Raji (cell line): ENCODE data around the gene OR2M3.

Experiments
- POLR2A ChIP-seq: IDR thresholded peaks from 2 replicates; pipeline ENCODE4 v1.6.1; 2011; ENCODE audit warnings: low read depth, low read length, control low read depth; ENCODE audit not compliant: insufficient read depth

OR2M3 gene, protein sequence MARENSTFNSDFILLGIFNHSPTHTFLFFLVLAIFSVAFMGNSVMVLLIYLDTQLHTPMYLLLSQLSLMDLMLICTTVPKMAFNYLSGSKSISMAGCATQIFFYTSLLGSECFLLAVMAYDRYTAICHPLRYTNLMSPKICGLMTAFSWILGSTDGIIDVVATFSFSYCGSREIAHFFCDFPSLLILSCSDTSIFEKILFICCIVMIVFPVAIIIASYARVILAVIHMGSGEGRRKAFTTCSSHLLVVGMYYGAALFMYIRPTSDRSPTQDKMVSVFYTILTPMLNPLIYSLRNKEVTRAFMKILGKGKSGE

GRCh38 chr1:248196965-248197364, at the start of gene OR2M3:
TSS of gene OR2M3 (plus strand) at chr1:248197265. CDS start at chr1:248203068, 5,803 bp downstream.
- TF ChIP-seq POLR2A: no peak

DNA sequence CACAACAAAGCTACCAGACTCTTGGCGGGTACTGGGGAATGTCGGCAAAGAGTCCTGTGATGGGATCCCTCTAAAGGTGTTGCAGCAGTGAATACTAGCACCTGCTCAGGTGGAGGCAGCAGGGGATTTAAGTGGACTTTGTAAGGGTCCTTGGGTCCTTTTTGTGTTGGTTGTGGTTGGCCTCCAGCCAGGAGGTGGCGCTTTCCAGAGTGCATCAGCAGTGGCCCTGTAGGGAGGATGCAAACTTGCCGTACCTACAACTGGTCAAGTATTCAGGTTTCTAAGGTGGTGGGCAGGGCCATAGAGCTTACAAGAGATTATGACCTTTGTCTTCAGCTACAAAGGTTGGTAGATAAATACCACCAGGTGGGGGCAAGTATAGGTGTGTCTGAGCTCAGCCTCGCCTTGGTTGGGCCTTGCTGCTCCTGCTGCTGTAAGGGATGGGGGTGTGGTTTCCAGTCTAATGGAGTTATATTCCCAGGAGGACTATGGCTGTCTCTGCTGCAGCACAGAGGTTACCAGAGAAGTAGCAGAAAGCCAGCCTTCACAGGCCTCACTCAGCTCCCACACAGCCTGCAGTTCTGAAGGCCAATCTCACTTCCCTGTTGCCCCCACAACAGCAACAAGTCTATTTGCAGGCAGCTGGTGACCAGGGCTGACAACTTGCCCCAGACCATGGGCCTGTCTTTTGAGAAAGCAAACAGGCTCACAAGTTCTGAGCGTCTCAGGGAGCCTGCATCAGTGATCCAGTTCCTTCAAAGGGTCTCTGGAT, 44.8 kb upstream of the OR2M3 start:
- no peak for TF ChIP-seq POLR2A

GRCh38 chr1:248155927-248156326, 41.1 kb upstream of the OR2M3 start:
- no peak for TF ChIP-seq POLR2A

DNA sequence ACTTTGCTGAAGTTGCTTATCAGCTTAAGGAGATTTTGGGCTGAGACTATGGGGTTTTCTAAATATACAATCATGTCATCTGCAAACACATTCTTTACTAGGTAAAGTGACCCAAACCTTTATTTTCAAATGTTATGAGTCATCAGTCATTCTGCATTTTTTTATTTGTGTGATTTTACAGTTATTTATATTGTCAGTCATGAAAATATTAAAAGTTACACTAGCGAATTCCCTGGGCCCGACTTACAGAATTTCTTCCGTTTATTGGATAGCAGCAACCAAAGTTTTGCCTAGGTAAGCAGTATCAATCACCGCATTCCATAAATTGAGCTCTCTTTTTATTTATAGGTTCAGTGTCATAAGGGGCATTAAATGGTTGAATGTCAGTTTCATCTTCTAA, 38.3 kb upstream of the OR2M3 start:
- TF ChIP-seq POLR2A: no peak

DNA sequence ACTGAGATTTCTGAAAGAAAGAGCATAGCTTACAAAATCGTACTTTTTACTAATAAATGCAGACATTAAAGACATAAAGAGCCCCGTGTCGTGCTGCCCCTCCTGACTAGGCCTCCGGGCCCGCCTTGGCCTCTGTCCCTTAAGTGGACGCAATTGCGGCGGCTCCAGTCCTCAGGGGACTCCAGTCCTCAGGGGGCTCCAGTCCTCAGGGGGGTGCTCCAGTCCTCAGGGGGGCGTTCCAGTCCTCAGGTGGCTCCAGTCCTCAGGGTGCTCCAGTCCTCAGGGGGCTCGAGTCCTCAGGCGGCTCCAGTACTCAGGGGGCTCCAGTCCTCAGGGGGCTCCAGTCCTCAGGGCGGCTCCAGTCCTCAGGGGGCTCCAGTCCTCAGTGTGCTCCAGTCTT, 33.0 kb upstream of the OR2M3 start:
- no peak for TF ChIP-seq POLR2A

DNA sequence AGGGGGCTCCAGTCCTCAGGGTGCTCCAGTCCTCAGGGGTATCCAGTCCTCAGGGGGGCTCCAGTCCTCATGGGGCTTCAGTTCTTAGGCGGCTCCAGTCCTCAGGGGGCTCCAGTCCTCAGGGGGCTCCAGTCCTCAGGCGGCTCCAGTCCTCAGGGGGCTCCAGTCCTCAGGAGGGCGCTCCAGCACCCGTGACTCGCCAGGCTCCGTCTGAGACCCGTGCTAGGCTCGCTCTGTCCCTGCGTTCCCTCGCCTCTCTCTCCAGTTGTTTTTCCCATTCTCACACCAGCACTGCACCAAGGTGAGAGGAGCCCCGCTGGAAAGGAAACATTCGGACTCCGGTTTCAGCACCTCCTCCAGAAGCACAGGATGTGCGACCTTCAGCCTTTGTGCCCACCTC, 31.9 kb upstream of the OR2M3 start:
- no peak for TF ChIP-seq POLR2A

GRCh38 chr1:248174521-248174920, 22.5 kb upstream of the OR2M3 start, which contains the start of gene OR2M2:
TSS of gene OR2M2 (plus strand) at chr1:248174821. CDS start at chr1:248179986, 5,165 bp downstream.
- TF ChIP-seq POLR2A: no peak

DNA sequence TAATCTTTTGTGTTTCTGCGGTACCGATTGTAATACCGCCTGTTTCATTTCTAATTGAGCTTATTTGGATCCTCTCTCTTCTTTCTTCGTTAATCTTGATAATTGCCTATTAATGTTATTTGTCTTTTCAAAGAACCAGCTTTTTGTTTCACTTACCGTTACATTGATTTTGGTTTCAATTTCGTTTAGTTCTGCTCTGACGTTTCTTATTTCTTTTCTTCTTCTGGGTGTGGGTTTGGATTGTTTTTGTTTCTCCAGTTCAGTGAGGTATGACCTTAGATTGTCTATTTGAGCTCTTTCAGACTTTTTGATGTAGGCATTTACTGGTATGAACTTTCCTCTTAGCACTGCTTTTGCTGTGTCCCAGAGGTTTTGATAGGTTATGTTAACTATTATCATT, 13.1 kb upstream of the OR2M3 start:
- no peak for TF ChIP-seq POLR2A

- no peak for TF ChIP-seq POLR2A
Observed at GRCh38 chr1:248187363-248187762, 9.7 kb upstream of the OR2M3 start.

DNA sequence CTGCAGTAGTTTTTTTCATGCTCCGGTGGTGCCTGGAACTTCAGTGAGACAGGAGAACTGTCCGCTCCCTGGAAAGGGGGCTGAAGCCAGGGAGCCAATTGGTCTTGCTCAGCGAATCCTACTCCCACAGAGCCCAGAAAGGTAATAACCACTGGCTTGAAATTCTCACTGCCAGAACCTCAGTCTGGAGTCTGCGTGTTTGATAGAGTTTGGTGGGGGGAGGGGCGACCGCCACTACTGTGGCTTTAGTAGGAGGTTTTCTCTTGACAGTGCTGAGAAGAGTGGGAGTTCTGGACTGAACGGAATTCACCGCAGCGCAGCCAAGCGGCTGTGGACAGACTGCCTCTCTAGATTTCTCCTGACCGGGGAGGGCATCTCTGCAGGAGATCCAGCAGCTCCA, 8.0 kb upstream of the OR2M3 start:
- TF ChIP-seq POLR2A: no peak

GRCh38 chr1:248194117-248194516, 2.9 kb upstream of the OR2M3 start:
- TF ChIP-seq POLR2A: no peak

- TF ChIP-seq POLR2A: no peak
Observed at GRCh38 chr1:248215880-248216279, 18.8 kb downstream of the OR2M3 start.

GRCh38 chr1:248225537-248225936, 28.5 kb downstream of the OR2M3 start:
- no peak for TF ChIP-seq POLR2A

DNA sequence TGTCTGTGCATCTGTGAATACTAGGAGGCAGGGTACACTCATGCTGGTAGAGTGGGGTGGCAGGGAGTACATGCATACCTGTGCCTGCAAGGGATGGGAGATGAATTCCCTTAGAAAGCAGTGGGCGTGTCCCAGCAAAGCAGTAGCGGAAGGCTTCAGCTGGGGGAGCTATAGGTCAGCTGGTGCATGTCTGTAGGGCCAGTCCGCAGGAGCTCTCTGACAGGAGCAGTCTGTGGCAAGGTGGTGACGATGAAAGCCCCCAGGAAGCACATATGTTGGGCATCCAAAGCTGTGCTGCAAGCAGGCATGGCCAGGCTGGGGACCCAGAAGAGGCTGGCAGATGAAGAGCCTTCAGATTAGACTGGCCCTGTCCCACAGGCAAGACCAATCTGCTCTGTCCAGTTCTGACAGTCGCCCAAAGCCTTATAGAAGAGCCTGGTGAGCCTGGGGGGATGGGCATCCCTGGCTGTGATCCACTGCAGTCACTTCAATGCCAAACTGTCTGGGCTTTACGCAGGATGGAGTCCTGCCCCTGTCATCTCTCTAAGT, 32.4 kb downstream of the OR2M3 start:
- no peak for TF ChIP-seq POLR2A

- TF ChIP-seq POLR2A: no peak
Observed at GRCh38 chr1:248231117-248231516, 34.1 kb downstream of the OR2M3 start, which contains the start of gene OR2M4. TSS of gene OR2M4 (plus strand) at chr1:248231417. CDS start at chr1:248238929, 7,512 bp downstream.

DNA sequence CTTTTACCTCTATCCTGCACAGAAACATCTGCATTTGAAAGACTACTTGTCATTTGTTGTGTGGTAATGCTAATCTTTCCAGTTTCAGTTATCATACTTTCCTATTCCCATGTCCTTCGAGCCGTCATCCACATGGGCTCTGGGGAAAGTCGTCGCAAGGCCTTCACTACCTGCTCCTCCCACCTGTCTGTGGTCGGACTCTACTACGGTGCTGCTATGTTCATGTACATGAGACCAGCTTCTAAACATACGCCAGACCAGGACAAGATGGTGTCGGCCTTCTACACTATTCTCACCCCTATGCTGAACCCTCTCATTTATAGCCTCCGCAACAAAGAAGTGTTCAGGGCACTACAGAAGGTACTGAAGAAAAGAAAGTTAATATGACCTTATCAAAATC, 42.4 kb downstream of the OR2M3 start:
- TF ChIP-seq POLR2A: no peak
